ENCODE results near the gene IQSEC1. TPM values are rescaled to one million over a fixed set of nuclear protein-coding genes. Genes with fewer than 3 reads are reported as not detected.

The IQSEC1 gene
- total RNA-seq, 1 donor: 22.1 TPM

DNA sequence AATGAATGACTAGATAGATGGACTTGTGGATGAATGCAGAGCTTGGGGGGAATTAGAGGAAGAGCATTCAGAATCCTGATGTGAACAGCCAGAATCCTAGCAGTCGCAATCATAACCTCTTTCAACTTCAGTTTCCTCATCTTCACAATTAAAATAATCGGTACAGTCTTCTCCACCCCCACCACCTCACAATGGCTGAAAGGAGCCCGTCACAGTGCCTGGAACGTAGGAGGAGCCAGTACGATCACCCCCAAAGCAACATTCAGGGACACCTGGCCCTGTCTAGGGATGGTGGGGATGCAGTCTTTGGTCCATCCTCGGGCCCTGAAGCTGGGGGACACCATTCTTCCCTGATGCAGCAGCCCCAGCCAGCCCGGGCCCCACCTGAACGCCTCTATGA, 151.5 kb downstream of the IQSEC1 start:
- H3K36me3 ChIP-seq (ENCODE audit: insufficient read depth, low read length): peaks cover 21% of the 10 kb centered on the region
- H4K20me1 ChIP-seq (ENCODE audit: insufficient read depth, low read length): peaks cover 21% of the 10 kb centered on the region
- H3K4me2 ChIP-seq (ENCODE audit: insufficient read depth, low read length): no peak overlapping the region

DNA sequence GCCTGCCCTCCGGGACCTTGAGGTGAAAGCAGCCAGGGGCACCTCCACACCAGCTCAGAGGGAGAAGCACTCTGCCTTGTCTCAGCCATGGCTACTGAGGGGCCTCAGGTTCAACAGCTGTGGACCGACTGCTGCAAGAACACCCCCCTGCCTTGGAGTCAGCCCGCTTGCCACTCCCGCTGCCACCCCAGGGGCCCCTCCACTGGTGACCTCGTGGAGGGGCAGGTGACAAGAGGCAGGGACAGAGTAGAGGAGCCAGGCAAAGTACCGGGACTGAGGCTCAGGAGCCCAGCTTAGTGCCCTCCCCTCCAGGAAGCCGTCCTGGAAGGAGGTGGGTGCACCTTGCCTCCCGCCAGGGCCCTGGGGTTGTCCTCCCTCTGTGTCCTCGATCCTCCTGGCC, 152.3 kb downstream of the IQSEC1 start:
- Histone ChIP-seq H3K27me3 (ENCODE audit: insufficient read depth, low read length) (no peaks in the 10 kb centered on the region), H4K20me1 (ENCODE audit: insufficient read depth, low read length) (peaks cover 27% of the 10 kb centered on the region), H3K36me3 (ENCODE audit: insufficient read depth, low read length) (peaks cover 22% of the 10 kb centered on the region), H3K9me3 (ENCODE audit: low read depth, low read length) (no peaks in the 10 kb centered on the region), H3K4me2 (ENCODE audit: insufficient read depth, low read length) (no peak overlapping the region), H3K4me3 (ENCODE audit: insufficient read depth, low read length) (no peak overlapping the region), H3K27ac (ENCODE audit: low read depth, low read length) (no peak overlapping the region), H3K79me2 (ENCODE audit: insufficient read depth, low read length) (no peaks in the 10 kb centered on the region), H2AFZ (ENCODE audit: low read length) (no peak overlapping the region), H3K4me1 (ENCODE audit: insufficient read depth, low read length) (no peaks in the 10 kb centered on the region)
- TF ChIP-seq, protein P1, sequence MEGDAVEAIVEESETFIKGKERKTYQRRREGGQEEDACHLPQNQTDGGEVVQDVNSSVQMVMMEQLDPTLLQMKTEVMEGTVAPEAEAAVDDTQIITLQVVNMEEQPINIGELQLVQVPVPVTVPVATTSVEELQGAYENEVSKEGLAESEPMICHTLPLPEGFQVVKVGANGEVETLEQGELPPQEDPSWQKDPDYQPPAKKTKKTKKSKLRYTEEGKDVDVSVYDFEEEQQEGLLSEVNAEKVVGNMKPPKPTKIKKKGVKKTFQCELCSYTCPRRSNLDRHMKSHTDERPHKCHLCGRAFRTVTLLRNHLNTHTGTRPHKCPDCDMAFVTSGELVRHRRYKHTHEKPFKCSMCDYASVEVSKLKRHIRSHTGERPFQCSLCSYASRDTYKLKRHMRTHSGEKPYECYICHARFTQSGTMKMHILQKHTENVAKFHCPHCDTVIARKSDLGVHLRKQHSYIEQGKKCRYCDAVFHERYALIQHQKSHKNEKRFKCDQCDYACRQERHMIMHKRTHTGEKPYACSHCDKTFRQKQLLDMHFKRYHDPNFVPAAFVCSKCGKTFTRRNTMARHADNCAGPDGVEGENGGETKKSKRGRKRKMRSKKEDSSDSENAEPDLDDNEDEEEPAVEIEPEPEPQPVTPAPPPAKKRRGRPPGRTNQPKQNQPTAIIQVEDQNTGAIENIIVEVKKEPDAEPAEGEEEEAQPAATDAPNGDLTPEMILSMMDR (IDR thresholded peaks at IDR 0.05; ENCODE audit: extremely low read depth, low read depth, low read length): no peak
- no peak for DNase-seq (ENCODE audit: insufficient read length, low spot score, missing footprints)

More for the DNA sequence above, 151.5 kb downstream of the IQSEC1 start:
- TF ChIP-seq, protein P1 (IDR thresholded peaks at IDR 0.05; ENCODE audit: extremely low read depth, low read depth, low read length): no peak
- Histone ChIP-seq H3K4me1 (ENCODE audit: insufficient read depth, low read length) (no peaks in the 10 kb centered on the region), H3K27ac (ENCODE audit: low read depth, low read length) (no peak overlapping the region), H3K27me3 (ENCODE audit: insufficient read depth, low read length) (no peaks in the 10 kb centered on the region), H2AFZ (ENCODE audit: low read length) (no peak overlapping the region), H3K9me3 (ENCODE audit: low read depth, low read length) (no peaks in the 10 kb centered on the region), H3K79me2 (ENCODE audit: insufficient read depth, low read length) (no peaks in the 10 kb centered on the region), H3K4me3 (ENCODE audit: insufficient read depth, low read length) (no peak overlapping the region)
- DNase-seq (ENCODE audit: insufficient read length, low spot score, missing footprints): no peak

DNA sequence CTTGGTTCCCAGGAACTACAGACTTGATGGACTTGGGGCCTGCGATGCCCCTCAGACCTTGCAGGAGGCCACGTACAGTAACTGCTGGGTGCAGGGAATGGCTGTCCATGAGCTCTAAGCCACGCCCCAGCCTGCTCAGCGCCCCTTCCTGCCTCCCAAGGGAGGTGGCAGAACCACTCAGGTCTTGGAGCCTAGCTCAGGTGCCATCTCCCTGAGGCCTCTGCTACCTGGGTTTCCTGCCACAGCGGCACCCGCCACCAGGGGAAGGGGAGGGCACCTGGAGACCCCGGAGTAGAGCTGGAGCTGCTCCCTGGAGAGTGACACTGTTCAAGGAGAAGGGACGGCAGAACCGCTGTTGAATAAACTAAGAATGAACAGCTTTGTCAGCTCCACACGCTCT, 154.0 kb downstream of the IQSEC1 start:
- Histone ChIP-seq H3K27me3 (ENCODE audit: insufficient read depth, low read length) (no peaks in the 10 kb centered on the region), H3K36me3 (ENCODE audit: insufficient read depth, low read length) (peaks cover 21% of the 10 kb centered on the region), H3K4me3 (ENCODE audit: insufficient read depth, low read length) (no peak overlapping the region), H3K4me1 (ENCODE audit: insufficient read depth, low read length) (no peaks in the 10 kb centered on the region), H3K9me3 (ENCODE audit: low read depth, low read length) (no peaks in the 10 kb centered on the region), H2AFZ (ENCODE audit: low read length) (no peak overlapping the region), H3K79me2 (ENCODE audit: insufficient read depth, low read length) (no peaks in the 10 kb centered on the region), H4K20me1 (ENCODE audit: insufficient read depth, low read length) (peaks cover 30% of the 10 kb centered on the region), H3K4me2 (ENCODE audit: insufficient read depth, low read length) (no peak overlapping the region), H3K27ac (ENCODE audit: low read depth, low read length) (no peak overlapping the region)
- DNase-seq (ENCODE audit: insufficient read length, low spot score, missing footprints): no peak
- TF ChIP-seq, protein P1 (IDR thresholded peaks at IDR 0.05; ENCODE audit: extremely low read depth, low read depth, low read length): no peak

DNA sequence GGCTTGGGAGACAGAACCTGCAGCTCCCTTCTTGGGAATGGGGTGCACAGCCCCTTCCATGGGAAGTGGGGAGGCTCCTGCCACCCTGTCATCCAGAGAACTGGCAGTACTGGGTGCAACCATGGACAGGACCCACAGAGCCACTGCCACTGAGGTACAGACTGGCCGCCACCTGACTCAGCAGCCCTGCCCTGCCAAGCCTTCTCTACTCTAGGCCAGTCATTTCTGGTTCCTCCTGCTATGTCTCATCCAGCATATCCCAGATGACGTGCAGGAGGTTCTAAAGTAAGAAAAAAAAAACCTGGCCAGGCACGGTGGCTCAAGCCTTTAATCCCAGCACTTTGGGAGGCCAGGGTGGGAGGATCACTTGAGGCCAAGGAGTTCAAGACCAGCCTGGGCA, 155.0 kb downstream of the IQSEC1 start:
- H3K79me2 ChIP-seq (ENCODE audit: insufficient read depth, low read length): no peaks in the 10 kb centered on the region
- no peak overlapping the region for H3K4me2 ChIP-seq (ENCODE audit: insufficient read depth, low read length)
- no peaks in the 10 kb centered on the region for H3K9me3 ChIP-seq (ENCODE audit: low read depth, low read length)
- DNase-seq (ENCODE audit: insufficient read length, low spot score, missing footprints): no peak
- TF ChIP-seq, protein P1 (IDR thresholded peaks at IDR 0.05; ENCODE audit: extremely low read depth, low read depth, low read length): no peak
- H3K27ac ChIP-seq (ENCODE audit: low read depth, low read length): no peak overlapping the region
- no peaks in the 10 kb centered on the region for H3K4me1 ChIP-seq (ENCODE audit: insufficient read depth, low read length)
- no peaks in the 10 kb centered on the region for H3K27me3 ChIP-seq (ENCODE audit: insufficient read depth, low read length)
- no peak overlapping the region for H2AFZ ChIP-seq (ENCODE audit: low read length)
- H3K4me3 ChIP-seq (ENCODE audit: insufficient read depth, low read length): no peak overlapping the region
- H3K36me3 ChIP-seq (ENCODE audit: insufficient read depth, low read length): peaks cover 21% of the 10 kb centered on the region
- peaks cover 21% of the 10 kb centered on the region for H4K20me1 ChIP-seq (ENCODE audit: insufficient read depth, low read length)
